Upper lobe of left lung (tissue), 4 donors: ENCODE results near the gene FXR1.

Source experiments
- POLR2A ChIP-seq, 4 donors: fragments of 450-650 bp; IDR thresholded peaks; one replicate each; pipeline ENCODE4 v1.5.1; 2016 to 2017; ENCODE audit warnings: antibody characterized with exemption in 4 of 4, mild to moderate bottlenecking in 2 of 4
- TF ChIP-seq, protein P1 (sequence below), 6 experiments: fragments of 450-650 bp in 4 of 6; fragments of 200-600 bp in 2 of 6; sonication (generic) in 2 of 6; IDR thresholded peaks; one replicate each; pipeline ENCODE4 v1.5.1; 2016 to 2019; ENCODE audit warnings: antibody characterized with exemption in 6 of 6

GRCh38 chr3:180970931-180971330 is 58.5 kb downstream of the FXR1 start:
- TF ChIP-seq, protein P1, sequence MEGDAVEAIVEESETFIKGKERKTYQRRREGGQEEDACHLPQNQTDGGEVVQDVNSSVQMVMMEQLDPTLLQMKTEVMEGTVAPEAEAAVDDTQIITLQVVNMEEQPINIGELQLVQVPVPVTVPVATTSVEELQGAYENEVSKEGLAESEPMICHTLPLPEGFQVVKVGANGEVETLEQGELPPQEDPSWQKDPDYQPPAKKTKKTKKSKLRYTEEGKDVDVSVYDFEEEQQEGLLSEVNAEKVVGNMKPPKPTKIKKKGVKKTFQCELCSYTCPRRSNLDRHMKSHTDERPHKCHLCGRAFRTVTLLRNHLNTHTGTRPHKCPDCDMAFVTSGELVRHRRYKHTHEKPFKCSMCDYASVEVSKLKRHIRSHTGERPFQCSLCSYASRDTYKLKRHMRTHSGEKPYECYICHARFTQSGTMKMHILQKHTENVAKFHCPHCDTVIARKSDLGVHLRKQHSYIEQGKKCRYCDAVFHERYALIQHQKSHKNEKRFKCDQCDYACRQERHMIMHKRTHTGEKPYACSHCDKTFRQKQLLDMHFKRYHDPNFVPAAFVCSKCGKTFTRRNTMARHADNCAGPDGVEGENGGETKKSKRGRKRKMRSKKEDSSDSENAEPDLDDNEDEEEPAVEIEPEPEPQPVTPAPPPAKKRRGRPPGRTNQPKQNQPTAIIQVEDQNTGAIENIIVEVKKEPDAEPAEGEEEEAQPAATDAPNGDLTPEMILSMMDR (IDR thresholded peaks at IDR 0.05) = no peak
- no peak for TF ChIP-seq POLR2A (IDR thresholded peaks at IDR 0.05)
